ENCODE data around the gene FAM174B.
A peak's percentile ranks its signal among the peaks of the same experiment; 100 is the strongest.

FAM174B gene

GRCh38 chr15:92661069-92661468 is 5.5 kb upstream of the FAM174B start:
- TF ChIP-seq, protein P1, sequence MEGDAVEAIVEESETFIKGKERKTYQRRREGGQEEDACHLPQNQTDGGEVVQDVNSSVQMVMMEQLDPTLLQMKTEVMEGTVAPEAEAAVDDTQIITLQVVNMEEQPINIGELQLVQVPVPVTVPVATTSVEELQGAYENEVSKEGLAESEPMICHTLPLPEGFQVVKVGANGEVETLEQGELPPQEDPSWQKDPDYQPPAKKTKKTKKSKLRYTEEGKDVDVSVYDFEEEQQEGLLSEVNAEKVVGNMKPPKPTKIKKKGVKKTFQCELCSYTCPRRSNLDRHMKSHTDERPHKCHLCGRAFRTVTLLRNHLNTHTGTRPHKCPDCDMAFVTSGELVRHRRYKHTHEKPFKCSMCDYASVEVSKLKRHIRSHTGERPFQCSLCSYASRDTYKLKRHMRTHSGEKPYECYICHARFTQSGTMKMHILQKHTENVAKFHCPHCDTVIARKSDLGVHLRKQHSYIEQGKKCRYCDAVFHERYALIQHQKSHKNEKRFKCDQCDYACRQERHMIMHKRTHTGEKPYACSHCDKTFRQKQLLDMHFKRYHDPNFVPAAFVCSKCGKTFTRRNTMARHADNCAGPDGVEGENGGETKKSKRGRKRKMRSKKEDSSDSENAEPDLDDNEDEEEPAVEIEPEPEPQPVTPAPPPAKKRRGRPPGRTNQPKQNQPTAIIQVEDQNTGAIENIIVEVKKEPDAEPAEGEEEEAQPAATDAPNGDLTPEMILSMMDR (conservative IDR thresholded peaks at IDR 0.05; ENCODE audit: low read depth, low read length): no peak
- no peak for DNase-seq (ENCODE audit: low read depth)
- no peak overlapping the region for H3K4me3 ChIP-seq (ENCODE audit: low read depth, low read length)

DNA sequence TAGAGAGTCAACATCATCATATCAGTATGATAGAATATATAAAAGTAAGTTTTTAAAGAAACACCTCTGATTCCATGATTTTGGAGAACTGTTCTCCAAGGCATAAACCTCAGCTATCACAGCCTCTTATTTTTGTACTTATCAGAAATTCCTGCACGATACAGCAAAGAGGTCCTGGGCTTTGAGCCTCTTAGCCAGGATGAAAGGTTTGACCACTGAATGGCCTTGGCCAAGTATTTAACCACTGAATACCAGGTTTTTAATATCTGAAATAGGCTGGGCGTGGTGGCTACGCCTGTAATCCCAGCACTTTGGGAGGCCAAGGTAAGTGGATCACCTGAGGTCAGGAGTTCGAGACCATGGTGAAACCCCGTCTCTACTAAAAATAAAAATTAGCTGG is 1.9 kb upstream of the FAM174B start:
- no peak for DNase-seq (ENCODE audit: low read depth)
- H3K4me3 ChIP-seq (ENCODE audit: low read depth, low read length): no peak overlapping the region
- TF ChIP-seq, protein P1 (conservative IDR thresholded peaks at IDR 0.05; ENCODE audit: low read depth, low read length): no peak

DNA sequence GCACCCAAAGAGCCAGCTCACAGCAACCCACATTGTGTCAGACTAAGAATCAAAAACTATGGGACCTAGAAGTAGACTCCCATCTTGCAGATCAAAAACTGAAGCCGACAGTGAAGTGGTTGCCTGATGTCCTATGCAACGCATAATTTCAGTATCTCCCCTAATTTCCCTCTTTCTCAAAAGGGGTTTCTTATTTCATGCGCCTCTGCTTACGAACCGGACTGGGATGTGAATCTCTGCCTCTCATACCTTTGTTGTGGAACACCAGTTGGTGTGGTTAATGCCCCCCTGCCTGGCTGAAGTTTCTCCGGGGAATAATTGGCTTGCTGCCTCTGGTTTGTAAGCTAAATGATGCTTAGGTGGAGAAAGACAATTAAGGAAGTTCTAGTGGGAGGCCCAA is 514 bp upstream of the FAM174B start:
- TF ChIP-seq, protein P1 (conservative IDR thresholded peaks at IDR 0.05; ENCODE audit: low read depth, low read length): no peak
- DNase-seq (ENCODE audit: low read depth): no peak
- H3K4me3 ChIP-seq (ENCODE audit: low read depth, low read length): no peak overlapping the region

GRCh38 chr15:92654662-92655061 is 913 bp downstream of the FAM174B start:
- no peak for DNase-seq (ENCODE audit: low read depth)
- H3K4me3 ChIP-seq (ENCODE audit: low read depth, low read length): no peak overlapping the region
- TF ChIP-seq, protein P1 (conservative IDR thresholded peaks at IDR 0.05; ENCODE audit: low read depth, low read length): no peak

GRCh38 chr15:92653836-92654539 is 1.6 kb downstream of the FAM174B start:
- DNase-seq (ENCODE audit: low read depth): peak; percentile 52
- no peak overlapping the region for H3K4me3 ChIP-seq (ENCODE audit: low read depth, low read length)
- TF ChIP-seq, protein P1 (conservative IDR thresholded peaks at IDR 0.05; ENCODE audit: low read depth, low read length): peak; percentile 24

- H3K4me3 ChIP-seq (ENCODE audit: low read depth, low read length): no peak overlapping the region
- TF ChIP-seq, protein P1 (conservative IDR thresholded peaks at IDR 0.05; ENCODE audit: low read depth, low read length): no peak
- no peak for DNase-seq (ENCODE audit: low read depth)
These were observed 2.2 kb downstream of the FAM174B start for GRCh38 chr15:92653366-92653765.

GRCh38 chr15:92652576-92652966 is 3.0 kb downstream of the FAM174B start:
- H3K4me3 ChIP-seq (ENCODE audit: low read depth, low read length): no peak overlapping the region
- TF ChIP-seq, protein P1 (conservative IDR thresholded peaks at IDR 0.05; ENCODE audit: low read depth, low read length): no peak
- no peak for DNase-seq (ENCODE audit: low read depth)
